Kidney epithelial cell (primary cell): ENCODE results near the gene GUCA2A. TPM values are rescaled to one million over a fixed set of nuclear protein-coding genes. Genes with fewer than 3 reads are reported as not detected.

Experiments used
- DNase-seq: peaks from one replicate; pipeline ENCODE4 v3.0.0-alpha.2; 2010; ENCODE audit warnings: low read depth
- H3K27me3 ChIP-seq: 2 replicates; pipeline ENCODE4 v1.6.0; 2011; ENCODE audit warnings: low read length; ENCODE audit not compliant: control insufficient read depth, insufficient read depth
- H3K36me3 ChIP-seq: 2 replicates; pipeline ENCODE4 v1.5.1; 2011; ENCODE audit warnings: low read length; ENCODE audit not compliant: control insufficient read depth, insufficient read depth
- H3K4me3 ChIP-seq: 2 replicates; pipeline ENCODE4 v1.5.1; 2011; ENCODE audit warnings: low read depth, mild to moderate bottlenecking, control low read depth, low read length
- CTCF ChIP-seq: IDR thresholded peaks from 2 replicates; pipeline ENCODE4 v1.5.1; 2011; ENCODE audit warnings: mild to moderate bottlenecking, moderate library complexity, low read length, control low read depth, inconsistent platforms; ENCODE audit not compliant: insufficient read depth, poor library complexity, severe bottlenecking
- total RNA-seq: library from RNA; depleted of rRNA; stranded (reverse); fragments of >200 nt; gene quantifications from 2 replicates; pipeline ENCODE4 v1.2.3, GENCODE V29; 2015

Gene GUCA2A
- total RNA-seq, 1 donor from 2014 or later, result not detected

GRCh38 chr1:42163536-42164503 lies 725 bp downstream of the GUCA2A start:
- H3K36me3 ChIP-seq, result no peaks in the 10 kb centered on the region
- no peak for DNase-seq
- H3K27me3 ChIP-seq, result no peaks in the 10 kb centered on the region
- no peak for TF ChIP-seq CTCF
- H3K4me3 ChIP-seq, result no peak overlapping the region

GRCh38 chr1:42163114-42163513 lies 1.4 kb downstream of the GUCA2A start:
- H3K27me3 ChIP-seq, result no peaks in the 10 kb centered on the region
- no peak for DNase-seq
- no peaks in the 10 kb centered on the region for H3K36me3 ChIP-seq
- no peak overlapping the region for H3K4me3 ChIP-seq
- TF ChIP-seq CTCF, result no peak

GRCh38 chr1:42162181-42162580 lies 2.4 kb downstream of the GUCA2A start:
- no peak for TF ChIP-seq CTCF
- no peak overlapping the region for H3K4me3 ChIP-seq
- no peaks in the 10 kb centered on the region for H3K36me3 ChIP-seq
- H3K27me3 ChIP-seq, result no peaks in the 10 kb centered on the region
- no peak for DNase-seq

GRCh38 chr1:42158189-42158588 lies 6.4 kb downstream of the GUCA2A start:
- no peak for DNase-seq
- TF ChIP-seq CTCF, result no peak

GRCh38 chr1:42157667-42158066 lies 6.9 kb downstream of the GUCA2A start:
- DNase-seq, result no peak
- TF ChIP-seq CTCF, result no peak
- no peaks in the 10 kb centered on the region for H3K36me3 ChIP-seq

More at GRCh38 chr1:42158189-42158588, 6.4 kb downstream of the GUCA2A start:
- Histone ChIP-seq H3K36me3 (no peaks in the 10 kb centered on the region), H3K4me3 (no peak overlapping the region), H3K27me3 (peaks cover 9% of the 10 kb centered on the region)

DNA sequence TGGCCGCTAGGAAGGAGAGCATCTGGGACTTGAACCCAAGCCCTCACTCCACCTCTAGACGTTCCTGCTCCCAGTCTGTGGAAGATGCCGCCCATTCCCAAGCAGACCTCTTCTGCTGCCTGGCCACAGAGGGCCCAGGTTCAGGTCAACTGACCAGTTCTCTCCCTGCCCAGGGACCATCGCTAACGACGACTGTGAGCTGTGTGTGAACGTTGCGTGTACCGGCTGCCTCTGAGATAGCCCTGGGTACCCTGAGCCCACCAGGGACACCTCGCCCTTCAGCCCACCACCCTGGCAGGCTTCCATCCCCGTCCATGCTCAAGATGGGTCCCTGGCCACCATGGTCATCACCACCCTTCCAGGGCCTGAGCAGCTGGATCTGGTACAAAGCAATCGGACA lies 9.2 kb downstream of the GUCA2A start:
- TF ChIP-seq CTCF, result no peak
- peaks cover 19% of the 10 kb centered on the region for H3K27me3 ChIP-seq
- H3K4me3 ChIP-seq, result no peak overlapping the region
- no peaks in the 10 kb centered on the region for H3K36me3 ChIP-seq
- DNase-seq, result no peak

More at GRCh38 chr1:42157667-42158066, 6.9 kb downstream of the GUCA2A start:
- no peak overlapping the region for H3K4me3 ChIP-seq
- peaks cover 13% of the 10 kb centered on the region for H3K27me3 ChIP-seq
